Measurements from ENCODE around the gene HIRIP3. TPM values are rescaled to one million over a fixed set of nuclear protein-coding genes. Genes with fewer than 3 reads are reported as not detected.
"Not testable (repeated sequence)": the region's sequence is repeated elsewhere in the genome, so short reads cannot be mapped to it uniquely, and the experiment has no call there.

HIRIP3 gene, protein sequence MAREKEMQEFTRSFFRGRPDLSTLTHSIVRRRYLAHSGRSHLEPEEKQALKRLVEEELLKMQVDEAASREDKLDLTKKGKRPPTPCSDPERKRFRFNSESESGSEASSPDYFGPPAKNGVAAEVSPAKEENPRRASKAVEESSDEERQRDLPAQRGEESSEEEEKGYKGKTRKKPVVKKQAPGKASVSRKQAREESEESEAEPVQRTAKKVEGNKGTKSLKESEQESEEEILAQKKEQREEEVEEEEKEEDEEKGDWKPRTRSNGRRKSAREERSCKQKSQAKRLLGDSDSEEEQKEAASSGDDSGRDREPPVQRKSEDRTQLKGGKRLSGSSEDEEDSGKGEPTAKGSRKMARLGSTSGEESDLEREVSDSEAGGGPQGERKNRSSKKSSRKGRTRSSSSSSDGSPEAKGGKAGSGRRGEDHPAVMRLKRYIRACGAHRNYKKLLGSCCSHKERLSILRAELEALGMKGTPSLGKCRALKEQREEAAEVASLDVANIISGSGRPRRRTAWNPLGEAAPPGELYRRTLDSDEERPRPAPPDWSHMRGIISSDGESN
- total RNA-seq (2021) = 27.0 and 27.3 TPM in 2 replicates
- percentile 73 among the genes with signal in this experiment for Bru-seq, nascent RNA
- percentile 77 among the genes with signal in this experiment for BruChase-seq, experiment 1, labeled RNA remaining after a 2-hour chase
- percentile 85 among the genes with signal in this experiment for BruChase-seq, experiment 2, labeled RNA remaining after a 6-hour chase
- long read RNA-seq, transcript HIRIP3-201 (7 exons, 3,388 nt) = major isoform, 56 of 91 reads
- long read RNA-seq, transcript HIRIP3-204 (6 exons, 988 nt) = minor isoform, 19 of 91 reads
- long read RNA-seq, partial matches to known transcripts = 4 of 91 reads
- long read RNA-seq, other reads (novel, unspliced or antisense) = 12 of 91 reads

DNA sequence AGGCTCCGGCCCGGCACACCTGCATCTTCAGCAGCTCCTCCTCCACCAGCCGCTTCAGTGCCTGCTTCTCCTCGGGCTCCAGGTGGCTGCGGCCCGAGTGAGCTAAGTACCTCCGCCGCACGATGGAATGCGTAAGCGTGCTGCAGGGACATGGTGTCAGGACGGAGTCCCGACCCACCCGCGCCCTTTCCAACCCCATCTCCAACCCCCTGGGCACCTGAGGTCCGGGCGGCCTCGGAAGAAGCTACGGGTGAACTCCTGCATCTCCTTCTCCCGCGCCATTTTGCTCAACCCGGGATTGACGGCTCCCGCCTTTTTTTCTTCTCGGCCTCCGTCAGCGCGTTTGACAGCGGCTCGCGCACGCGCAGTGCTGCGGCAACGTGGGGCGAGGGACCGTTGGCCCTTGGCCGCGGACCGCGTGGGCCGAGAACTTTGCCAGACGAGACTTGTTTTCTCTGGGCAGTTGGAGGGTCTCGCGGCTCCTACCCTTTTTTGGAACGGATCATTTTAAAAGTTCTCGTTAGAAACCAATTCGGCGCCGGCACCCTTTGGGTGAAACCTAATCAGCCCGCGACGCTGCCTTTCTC, at the start of gene HIRIP3:
Gene HIRIP3, minus strand, starts transcription at position 294 of the 587 bp plus-strand sequence. Its CDS starts 12 bp downstream, at position 282.
- TF ChIP-seq, protein P1, sequence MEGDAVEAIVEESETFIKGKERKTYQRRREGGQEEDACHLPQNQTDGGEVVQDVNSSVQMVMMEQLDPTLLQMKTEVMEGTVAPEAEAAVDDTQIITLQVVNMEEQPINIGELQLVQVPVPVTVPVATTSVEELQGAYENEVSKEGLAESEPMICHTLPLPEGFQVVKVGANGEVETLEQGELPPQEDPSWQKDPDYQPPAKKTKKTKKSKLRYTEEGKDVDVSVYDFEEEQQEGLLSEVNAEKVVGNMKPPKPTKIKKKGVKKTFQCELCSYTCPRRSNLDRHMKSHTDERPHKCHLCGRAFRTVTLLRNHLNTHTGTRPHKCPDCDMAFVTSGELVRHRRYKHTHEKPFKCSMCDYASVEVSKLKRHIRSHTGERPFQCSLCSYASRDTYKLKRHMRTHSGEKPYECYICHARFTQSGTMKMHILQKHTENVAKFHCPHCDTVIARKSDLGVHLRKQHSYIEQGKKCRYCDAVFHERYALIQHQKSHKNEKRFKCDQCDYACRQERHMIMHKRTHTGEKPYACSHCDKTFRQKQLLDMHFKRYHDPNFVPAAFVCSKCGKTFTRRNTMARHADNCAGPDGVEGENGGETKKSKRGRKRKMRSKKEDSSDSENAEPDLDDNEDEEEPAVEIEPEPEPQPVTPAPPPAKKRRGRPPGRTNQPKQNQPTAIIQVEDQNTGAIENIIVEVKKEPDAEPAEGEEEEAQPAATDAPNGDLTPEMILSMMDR (conservative IDR thresholded peaks at IDR 0.05) = no peak
- no peak for TF ChIP-seq EZH2 (IDR thresholded peaks at IDR 0.05; ENCODE audit: low read depth)
- POLR2A ChIA-PET (ENCODE audit: unreplicated experiment) = interaction anchor here (0.6 to 0.7 kb wide), 3 partner anchors 19 to 33 kb away, joined by 3 to 5 read pairs (median 4); partner anchors contain the start of gene TMEM219

DNA sequence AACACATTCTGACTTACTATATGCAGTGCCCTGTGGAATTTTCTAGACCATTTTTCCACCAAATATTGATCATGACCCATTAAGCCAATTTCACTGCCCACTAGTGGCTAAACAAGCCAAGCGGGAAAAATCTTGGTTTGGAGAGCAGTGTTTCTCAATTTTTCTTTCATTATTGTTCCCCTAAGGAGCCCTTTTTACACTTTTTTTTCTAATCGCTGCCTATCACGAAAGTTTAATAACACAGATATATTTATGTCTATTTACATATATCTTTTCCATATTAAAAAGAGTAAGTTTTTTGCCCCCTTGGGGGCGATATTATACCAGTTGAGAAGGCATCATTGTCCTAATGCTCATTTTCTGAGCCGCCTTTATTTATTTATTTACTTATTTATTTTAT, 46.4 kb upstream of the HIRIP3 start:
- no peaks in the 10 kb centered on the region for H3K36me3 ChIP-seq (ENCODE audit: low read depth)
- H4K20me1 ChIP-seq (ENCODE audit: insufficient read depth) = no peaks in the 10 kb centered on the region
- H3K9me3 ChIP-seq (ENCODE audit: insufficient read depth, low read depth) = no peaks in the 10 kb centered on the region
- intact Hi-C loops (cut with micrococcal nuclease; ENCODE audit: unreplicated experiment) = no loop called here
- no peaks in the 10 kb centered on the region for H3K27me3 ChIP-seq (ENCODE audit: insufficient read depth, low read depth)
- no peaks in the 10 kb centered on the region for H3K9me2 ChIP-seq (ENCODE audit: insufficient read depth)
- ChIA-PET CTCF (interaction anchor here (0.6 kb wide), 1 partner anchor 137 kb away, joined by 4 read pairs; no protein-coding TSS in a partner anchor), POLR2A (ENCODE audit: unreplicated experiment) (no interaction called here)
- no peak overlapping the region for H2AFZ ChIP-seq
- H3F3A ChIP-seq (ENCODE audit: insufficient read depth, low read depth) = no peaks in the 10 kb centered on the region
- no peaks in the 10 kb centered on the region for H3K79me2 ChIP-seq (ENCODE audit: low read depth)
- TF ChIP-seq, protein P1 (conservative IDR thresholded peaks at IDR 0.05) = peak; percentile 74
- TF ChIP-seq EZH2 (IDR thresholded peaks at IDR 0.05; ENCODE audit: low read depth) = no peak
- H3K27ac ChIP-seq = no peak overlapping the region
- DNase-seq = no peak
- H3K4me2 ChIP-seq = no peak overlapping the region
- no peak overlapping the region for H3K4me3 ChIP-seq
- BruUV-seq (replicated peaks) = no TSS peak
- 0 out of 2 replicates have a peak, but pooled peaks cover 3% of the 10 kb centered on the region for H3K4me1 ChIP-seq (replicated peaks; ENCODE audit: insufficient read depth)

More for the DNA sequence above, at the start of gene HIRIP3:
- H2AFZ ChIP-seq = peak within 1 kb of the TSS; percentile 99
- no peaks in the 10 kb centered on the region for H3K9me2 ChIP-seq (ENCODE audit: insufficient read depth)
- peaks cover 25% of the 10 kb centered on the region for H3K4me1 ChIP-seq (replicated peaks; ENCODE audit: insufficient read depth)
- H3K9me3 ChIP-seq (ENCODE audit: insufficient read depth, low read depth) = no peaks in the 10 kb centered on the region
- no peaks in the 10 kb centered on the region for H3K36me3 ChIP-seq (ENCODE audit: low read depth)
- intact Hi-C loops (cut with micrococcal nuclease; ENCODE audit: unreplicated experiment) = loop anchor here (2.0 to 5.0 kb wide), 2 partner anchors 68 to 185 kb away; partner anchors contain the start of gene KCTD13
- peak within 1 kb of the TSS; percentile 74 for H3K27ac ChIP-seq
- H3K4me2 ChIP-seq = peak within 1 kb of the TSS; percentile 78
- H4K20me1 ChIP-seq (ENCODE audit: insufficient read depth) = no peaks in the 10 kb centered on the region
- peaks cover 36% of the 10 kb centered on the region for H3F3A ChIP-seq (ENCODE audit: insufficient read depth, low read depth)
- H3K79me2 ChIP-seq (ENCODE audit: low read depth) = peaks cover 11% of the 10 kb centered on the region
- peak within 1 kb of the TSS; percentile 72 for H3K4me3 ChIP-seq
- BruUV-seq (replicated peaks) = TSS peak; percentile 64
- CTCF ChIA-PET = interaction anchor here (1.0 kb wide), 1 partner anchor 22 kb away, joined by 5 read pairs; the partner anchor contains the start of gene TAOK2
- DNase-seq = peak; percentile 77 to 87
- H3K27me3 ChIP-seq (ENCODE audit: insufficient read depth, low read depth) = no peaks in the 10 kb centered on the region

DNA sequence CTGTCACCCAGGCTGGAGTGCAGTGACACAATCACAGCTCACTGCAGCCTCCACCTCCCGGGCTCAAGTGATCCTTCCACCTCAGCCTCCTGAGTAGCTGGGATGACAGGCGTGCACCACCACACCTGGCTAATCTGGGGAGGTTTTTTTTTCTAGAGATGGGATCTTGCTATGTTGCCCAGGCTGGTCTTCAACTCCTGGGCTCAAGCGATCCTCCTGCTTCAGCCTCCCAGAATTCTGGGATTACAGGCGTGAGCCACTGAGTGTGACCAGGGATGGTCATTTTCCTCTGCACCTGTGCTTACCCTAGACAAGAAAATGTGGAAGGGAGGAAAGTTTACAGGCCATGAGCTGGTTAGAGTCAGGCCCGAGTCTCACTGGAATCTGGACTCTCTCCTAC, 45.3 kb upstream of the HIRIP3 start:
- H3K4me2 ChIP-seq; H3K36me3 ChIP-seq (ENCODE audit: low read depth); H3K27me3 ChIP-seq (ENCODE audit: insufficient read depth, low read depth); H3K4me3 ChIP-seq; H3K4me1 ChIP-seq (replicated peaks; ENCODE audit: insufficient read depth); DNase-seq; H3K79me2 ChIP-seq (ENCODE audit: low read depth); H3K9me3 ChIP-seq (ENCODE audit: insufficient read depth, low read depth); H3K27ac ChIP-seq; H3K9me2 ChIP-seq (ENCODE audit: insufficient read depth); H2AFZ ChIP-seq; H3F3A ChIP-seq (ENCODE audit: insufficient read depth, low read depth); BruUV-seq (replicated peaks); intact Hi-C loops (cut with micrococcal nuclease; ENCODE audit: unreplicated experiment); H4K20me1 ChIP-seq (ENCODE audit: insufficient read depth): not testable (repeated sequence)
- POLR2A ChIA-PET (ENCODE audit: unreplicated experiment) = interaction anchor here (0.6 to 0.7 kb wide), 2 partner anchors 46 to 1116 kb away, joined by 3 to 6 read pairs; partner anchors contain the start of gene RABEP2
- CTCF ChIA-PET = interaction anchor here (0.7 kb wide), 2 partner anchors 15 to 362 kb away, joined by 3 read pairs; no protein-coding TSS in a partner anchor

All from PC-9 (cell line).